Measurements from ENCODE around the gene COL9A3. TPM values are rescaled to one million over a fixed set of nuclear protein-coding genes. Genes with fewer than 3 reads are reported as not detected.
A peak's percentile ranks its signal among the peaks of the same experiment; 100 is the strongest.

Gene COL9A3
- total and polyA plus RNA-seq, 2 donors from 2014 or later = 2.3 to 4.3 TPM

DNA sequence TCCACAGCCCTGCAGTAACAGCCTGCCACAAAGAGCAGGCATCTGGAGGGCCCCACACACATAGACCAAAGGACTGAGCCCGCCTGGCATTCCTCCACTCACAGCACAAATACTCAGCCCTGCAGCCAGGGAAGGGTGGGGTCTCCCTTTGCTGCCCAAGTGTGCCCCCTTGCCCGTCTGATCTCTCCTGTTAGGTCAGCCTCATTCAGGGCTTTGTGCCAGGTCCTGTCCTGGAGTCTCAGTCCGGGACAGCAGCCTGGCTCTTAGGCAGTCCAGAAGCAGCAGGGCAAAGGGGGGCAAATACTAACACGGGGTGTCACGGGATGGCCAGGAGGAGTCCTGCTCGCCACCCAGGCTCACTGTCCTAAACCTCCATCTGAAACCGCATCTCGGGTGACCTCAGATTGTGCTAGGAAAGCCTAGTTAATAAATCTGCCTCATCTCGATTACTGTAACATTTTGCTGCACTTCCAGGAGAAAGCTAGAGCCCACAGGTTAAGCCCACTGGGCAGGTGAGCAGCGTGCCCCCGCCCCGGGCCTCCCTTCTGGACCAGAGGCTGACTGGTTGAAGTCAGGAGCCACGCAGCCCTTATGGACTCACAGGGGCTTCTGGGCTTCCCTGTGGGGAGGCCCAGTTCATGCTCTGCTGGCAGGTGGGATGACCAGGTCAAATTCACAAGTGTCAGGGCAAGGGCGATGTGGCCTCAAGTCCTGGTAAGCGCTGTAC lies 15.4 kb upstream of the COL9A3 start:
- FAIRE-seq (no peak), DNase-seq (no peak)
- TF ChIP-seq, protein P1, sequence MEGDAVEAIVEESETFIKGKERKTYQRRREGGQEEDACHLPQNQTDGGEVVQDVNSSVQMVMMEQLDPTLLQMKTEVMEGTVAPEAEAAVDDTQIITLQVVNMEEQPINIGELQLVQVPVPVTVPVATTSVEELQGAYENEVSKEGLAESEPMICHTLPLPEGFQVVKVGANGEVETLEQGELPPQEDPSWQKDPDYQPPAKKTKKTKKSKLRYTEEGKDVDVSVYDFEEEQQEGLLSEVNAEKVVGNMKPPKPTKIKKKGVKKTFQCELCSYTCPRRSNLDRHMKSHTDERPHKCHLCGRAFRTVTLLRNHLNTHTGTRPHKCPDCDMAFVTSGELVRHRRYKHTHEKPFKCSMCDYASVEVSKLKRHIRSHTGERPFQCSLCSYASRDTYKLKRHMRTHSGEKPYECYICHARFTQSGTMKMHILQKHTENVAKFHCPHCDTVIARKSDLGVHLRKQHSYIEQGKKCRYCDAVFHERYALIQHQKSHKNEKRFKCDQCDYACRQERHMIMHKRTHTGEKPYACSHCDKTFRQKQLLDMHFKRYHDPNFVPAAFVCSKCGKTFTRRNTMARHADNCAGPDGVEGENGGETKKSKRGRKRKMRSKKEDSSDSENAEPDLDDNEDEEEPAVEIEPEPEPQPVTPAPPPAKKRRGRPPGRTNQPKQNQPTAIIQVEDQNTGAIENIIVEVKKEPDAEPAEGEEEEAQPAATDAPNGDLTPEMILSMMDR (IDR thresholded peaks at IDR 0.05; ENCODE audit: borderline replicate concordance, extremely low read depth, insufficient read depth) = no peak
- H3K27ac ChIP-seq (ENCODE audit: low read depth in 2 of 2, low read length in 2 of 2) = no peak overlapping the region
- intact Hi-C loops (cut with DNase I) = loop anchor here (10.0 kb wide), 1 partner anchor 137 kb away; no protein-coding TSS in a partner anchor
- no peak overlapping the region for H3K4me3 ChIP-seq (ENCODE audit: low read length in 3 of 3)
- no peaks in the 10 kb centered on the region for H3K27me3 ChIP-seq (ENCODE audit: control insufficient read depth, insufficient read depth, low read length)
- H3K4me1 ChIP-seq (ENCODE audit: control insufficient read depth in 2 of 3, insufficient read depth in 2 of 3, low read depth in 1 of 3, low read length in 3 of 3) = peaks cover 0 to 19% (median 8%) of the 10 kb centered on the region in 3 donors
- H3K36me3 ChIP-seq (ENCODE audit: control insufficient read depth in 2 of 3, insufficient read depth in 3 of 3, low read length in 3 of 3) = peaks cover 0 to 8% (median 5%) of the 10 kb centered on the region in 3 donors
- no peak overlapping the region for H3K9ac ChIP-seq (ENCODE audit: low read length in 3 of 3)
- no peaks in the 10 kb centered on the region for H3K9me3 ChIP-seq (ENCODE audit: control insufficient read depth in 2 of 3, insufficient read depth in 1 of 3, low read length in 3 of 3)

DNA sequence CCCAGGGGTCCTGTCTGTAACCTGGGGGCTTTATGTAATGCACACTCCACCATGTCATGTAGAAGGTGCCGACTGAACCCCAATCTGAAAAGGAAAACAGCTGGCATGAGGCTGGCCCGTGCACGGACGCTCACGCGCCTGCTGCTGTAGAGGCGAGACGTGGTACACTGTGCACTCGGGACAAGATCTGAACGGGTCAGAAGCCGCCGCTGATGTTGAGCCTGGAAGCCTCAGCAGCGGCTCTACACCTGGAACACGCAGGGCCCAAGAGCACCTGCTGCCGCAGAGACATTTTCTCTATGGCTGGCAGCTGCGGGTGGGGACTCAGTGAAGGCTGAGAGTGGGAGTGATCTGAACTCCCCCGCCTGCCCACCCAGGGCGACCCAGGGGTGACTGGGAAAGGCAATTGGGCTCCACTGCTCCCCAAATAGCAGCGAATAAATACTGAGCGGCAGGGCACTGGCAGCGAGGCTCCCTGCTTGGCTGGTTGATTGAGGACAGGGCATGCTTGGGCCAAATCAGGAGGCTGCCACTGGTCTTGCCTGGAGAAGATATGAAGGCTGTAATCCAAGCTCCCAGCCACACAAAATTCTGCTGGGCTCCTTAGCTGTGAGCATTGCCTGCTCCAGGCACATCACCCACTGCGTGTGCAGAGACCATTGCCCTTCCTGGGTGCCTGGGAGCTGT lies 14.7 kb upstream of the COL9A3 start:
- Histone ChIP-seq H3K27me3 (ENCODE audit: control insufficient read depth, insufficient read depth, low read length) (no peaks in the 10 kb centered on the region), H3K9ac (ENCODE audit: low read length in 3 of 3) (no peak overlapping the region), H3K4me1 (ENCODE audit: control insufficient read depth in 2 of 3, insufficient read depth in 2 of 3, low read depth in 1 of 3, low read length in 3 of 3) (peaks cover 0 to 22% (median 12%) of the 10 kb centered on the region in 3 donors), H3K27ac (ENCODE audit: low read depth in 2 of 2, low read length in 2 of 2) (no peak overlapping the region), H3K9me3 (ENCODE audit: control insufficient read depth in 2 of 3, insufficient read depth in 1 of 3, low read length in 3 of 3) (no peaks in the 10 kb centered on the region), H3K4me3 (ENCODE audit: low read length in 3 of 3) (no peak overlapping the region), H3K36me3 (ENCODE audit: control insufficient read depth in 2 of 3, insufficient read depth in 3 of 3, low read length in 3 of 3) (peaks cover 0 to 8% (median 5%) of the 10 kb centered on the region in 3 donors)
- DNase-seq (peak in 1 of 5 donors; percentile 15), FAIRE-seq (no peak)
- TF ChIP-seq, protein P1 (IDR thresholded peaks at IDR 0.05; ENCODE audit: borderline replicate concordance, extremely low read depth, insufficient read depth) = no peak
- intact Hi-C loops (cut with DNase I) = loop anchor here (10.0 kb wide), 1 partner anchor 137 kb away; no protein-coding TSS in a partner anchor

DNA sequence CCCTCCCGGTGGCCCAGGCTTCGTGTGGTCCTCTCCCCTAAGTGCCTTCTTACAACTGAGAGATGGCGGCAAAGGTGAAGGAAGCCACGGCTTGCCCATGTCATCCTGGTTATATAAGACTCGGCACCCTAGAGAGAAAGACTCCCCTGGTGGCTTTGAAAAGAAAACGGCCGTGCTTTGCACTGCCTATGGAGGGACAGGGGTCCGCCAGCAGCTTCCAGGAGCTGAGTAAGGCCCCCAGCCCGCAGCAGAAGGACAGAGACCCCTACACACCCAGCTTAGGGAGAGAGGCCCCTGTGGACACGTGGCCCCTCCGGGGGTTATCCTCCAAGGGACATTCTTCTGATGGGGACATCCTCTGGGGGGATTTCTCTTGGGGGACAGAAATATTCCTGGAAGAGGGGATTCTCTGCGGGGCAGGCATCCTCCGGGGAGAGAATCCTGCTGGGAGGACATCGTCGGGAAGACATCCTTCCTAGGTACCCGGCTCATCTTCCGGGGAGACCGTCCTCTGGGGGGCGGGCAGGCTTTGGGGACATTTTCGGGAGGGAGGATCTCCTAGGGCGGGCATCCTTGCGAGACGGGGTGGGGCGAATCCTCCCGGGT lies 12.7 kb upstream of the COL9A3 start:
- Histone ChIP-seq H3K4me3 (ENCODE audit: low read length in 3 of 3) (peak overlapping the region in 1 of 3 donors; percentile 44), H3K9ac (ENCODE audit: low read length in 3 of 3) (peak overlapping the region in 1 of 3 donors; percentile 40), H3K9me3 (ENCODE audit: control insufficient read depth in 2 of 3, insufficient read depth in 1 of 3, low read length in 3 of 3) (no peaks in the 10 kb centered on the region), H3K4me1 (ENCODE audit: control insufficient read depth in 2 of 3, insufficient read depth in 2 of 3, low read depth in 1 of 3, low read length in 3 of 3) (peaks cover 0 to 16% (median 12%) of the 10 kb centered on the region in 3 donors), H3K27ac (ENCODE audit: low read depth in 2 of 2, low read length in 2 of 2) (peak overlapping the region; percentile 5 to 32), H3K27me3 (ENCODE audit: control insufficient read depth, insufficient read depth, low read length) (no peaks in the 10 kb centered on the region), H3K36me3 (ENCODE audit: control insufficient read depth in 2 of 3, insufficient read depth in 3 of 3, low read length in 3 of 3) (peaks cover 0 to 8% (median 7%) of the 10 kb centered on the region in 3 donors)
- no peak for DNase-seq
- intact Hi-C loops (cut with DNase I) = loop anchor here (10.0 kb wide), 1 partner anchor 139 kb away; no protein-coding TSS in a partner anchor
- TF ChIP-seq, protein P1 (IDR thresholded peaks at IDR 0.05; ENCODE audit: borderline replicate concordance, extremely low read depth, insufficient read depth) = no peak
- FAIRE-seq = no peak

Data from kidney (tissue), 14 donors.